ENCODE measurements around the gene KLHL3. TPM values are rescaled to one million over a fixed set of nuclear protein-coding genes. Genes with fewer than 3 reads are reported as not detected.

The KLHL3 gene
- total RNA-seq, 1 donor from 2014 or later = 7.5 TPM

- Histone ChIP-seq H3K36me3 (no peaks in the 10 kb centered on the region), H3K9me3 (no peaks in the 10 kb centered on the region), H3K4me1 (peaks cover 0 to 3% of the 10 kb centered on the region in 2 donors), H3K27ac (no peak overlapping the region), H3K4me3 (no peak overlapping the region), H3K27me3 (no peaks in the 10 kb centered on the region)
- no peak for TF ChIP-seq CTCF (IDR thresholded peaks at IDR 0.05)
- DNase-seq (ENCODE audit: low spot score in 2 of 2) = no peak
- intact Hi-C loops (cut with DNase I) = no loop called here
These were observed 165.8 kb downstream of the KLHL3 start for GRCh38 chr5:137570070-137570469.

Other genes starting within 250 kb of the KLHL3 start
- 81.2 TPM for gene SPOCK1, start 236.8 kb downstream of the KLHL3 start, total RNA-seq
- 8.6 TPM for gene HNRNPA0, start 18.3 kb upstream of the KLHL3 start, total RNA-seq
- gene MYOT, start 131.8 kb upstream of the KLHL3 start, total RNA-seq = 12.3 TPM
- not detected for gene PKD2L2, start 153.4 kb upstream of the KLHL3 start, total RNA-seq